HCT116 (cell line): ENCODE measurements around the gene CERK.
A peak's percentile ranks its signal among the peaks of the same experiment; 100 is the strongest.

Experiments
- CTCF ChIP-seq, 3 experiments: fragments of 200-600 bp in 1 of 3; sonication (generic) in 1 of 3; IDR thresholded peaks in 2 of 3; conservative IDR thresholded peaks in 1 of 3; 2 replicates each; pipeline ENCODE4 v1.5.1; 2012 to 2017; ENCODE audit warnings: low read depth in 2 of 3, low read length in 2 of 3, antibody characterized with exemption in 1 of 3, borderline replicate concordance in 1 of 3, control low read depth in 1 of 3, mild to moderate bottlenecking in 1 of 3, mixed read lengths in 1 of 3, mixed run types in 1 of 3, moderate library complexity in 1 of 3; ENCODE audit not compliant: insufficient read depth in 1 of 3
- EZH2 ChIP-seq: fragments of 200-600 bp; sonication (generic); IDR thresholded peaks from 2 replicates; pipeline ENCODE4 v1.6.1; 2017; ENCODE audit warnings: antibody characterized with exemption, mixed run types
- POLR2A ChIP-seq: IDR thresholded peaks from 2 replicates; pipeline ENCODE4 v1.7.0; 2011; ENCODE audit warnings: borderline replicate concordance; ENCODE audit not compliant: insufficient read depth, insufficient read length; ENCODE audit errors: extremely low read depth
- RAD21 ChIP-seq: IDR thresholded peaks from 2 replicates; pipeline ENCODE4 v1.6.1; 2012; ENCODE audit warnings: low read depth, mild to moderate bottlenecking

- TF ChIP-seq CTCF (IDR thresholded peaks at IDR 0.05 in 2 of 3, conservative IDR thresholded peaks at IDR 0.05 in 1 of 3; ENCODE audit: borderline replicate concordance in 1 of 3, insufficient read depth in 1 of 3, low read depth in 2 of 3, low read length in 2 of 3) (peak in 2 of 3 experiments; percentile 55 to 64; a peak in 4 of 6 replicates), RAD21 (peak; percentile 32; the same call in 1 of the 2 replicates), POLR2A (no peak), EZH2 (no peak)
Observed at GRCh38 chr22:46681010-46681409, 57.0 kb downstream of the CERK start.
